Mucosa of descending colon (tissue), 3 donors: ENCODE results near the gene MYH16. TPM values are rescaled to one million over a fixed set of nuclear protein-coding genes. Genes with fewer than 3 reads are reported as not detected.
"Not testable (repeated sequence)": the region's sequence is repeated elsewhere in the genome, so short reads cannot be mapped to it uniquely, and the experiment has no call there.

ENCODE experiments used
- ATAC-seq: fragments of 200-7000 bp; cut with Tn5 transposase; one replicate; pipeline ENCODE4 v1.9.1; 2020; ENCODE audit warnings: mild to moderate bottlenecking, moderate library complexity
- DNase-seq, 3 donors: peaks; one replicate each; pipeline ENCODE4 v3.0.0-alpha.2; 2020
- H3K36me3 ChIP-seq: fragments of 200-600 bp; one replicate; pipeline ENCODE4 v1.8.0; 2021; ENCODE audit warnings: low read depth, mild to moderate bottlenecking
- H3K4me1 ChIP-seq: fragments of 200-600 bp; one replicate; pipeline ENCODE4 v1.8.0; 2021; ENCODE audit warnings: low read depth, mild to moderate bottlenecking
- H3K4me3 ChIP-seq: fragments of 200-600 bp; one replicate; pipeline ENCODE4 v1.8.0; 2021; ENCODE audit warnings: mild to moderate bottlenecking
- H3K9me3 ChIP-seq: fragments of 200-600 bp; one replicate; pipeline ENCODE4 v1.8.0; 2021; ENCODE audit warnings: mild to moderate bottlenecking
- CTCF ChIP-seq: fragments of 200-600 bp; IDR thresholded peaks from one replicate; pipeline ENCODE4 v1.8.0; 2022; ENCODE audit warnings: antibody characterized with exemption, mild to moderate bottlenecking
- intact Hi-C, 2 donors: fragments of 100-400 bp; cut with DNase I in 1 of 2; cut with micrococcal nuclease in 1 of 2; formaldehyde crosslinking; loops; one replicate each; pipeline versions ENCODE4 v1.11.0 to v1.11.1; 2022; cut with DNase I, micrococcal nuclease
- total RNA-seq, 3 donors: library from RNA; stranded (reverse); fragmentation: NEBNext Ultra II Directional in 2 of 3; extraction: Animal tissue kit (Norgen Biotek cat#: 25700) in 2 of 3; gene quantifications; one replicate each; pipeline versions ENCODE4 v1.2.1 to v1.2.4, GENCODE V29; 2021 to 2023
- donor health status: DM: no; HTN: no; CAD: no; lungs with moderate emphysema.
- donor health status: DM: no; HTN: no; CAD: no.
- donor health status: DM: no; HTN: yes; CAD: no.

MYH16 gene
- total RNA-seq, 3 donors from 2014 or later: not detected

DNA sequence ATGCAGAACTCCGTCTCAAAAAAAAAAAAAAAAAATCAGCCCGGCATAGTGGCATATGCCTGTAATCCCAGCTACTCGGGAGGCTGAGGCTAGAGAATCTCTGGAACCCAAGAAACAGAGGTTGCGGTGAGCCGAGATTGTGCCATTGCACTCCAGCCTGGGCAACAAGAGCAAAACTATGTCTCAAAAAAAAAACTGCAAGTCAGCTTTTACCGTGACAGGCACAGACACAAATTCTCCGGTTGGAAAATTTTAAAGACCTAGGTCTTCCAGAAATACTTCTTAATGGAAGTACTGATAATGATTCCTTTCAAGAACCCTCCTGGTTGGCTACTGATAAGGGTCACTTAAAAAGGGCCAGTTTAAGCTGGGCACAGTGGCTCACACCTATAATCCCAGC, 82.5 kb downstream of the MYH16 start:
- H3K36me3 ChIP-seq: peaks cover 15% of the 10 kb centered on the region

DNA sequence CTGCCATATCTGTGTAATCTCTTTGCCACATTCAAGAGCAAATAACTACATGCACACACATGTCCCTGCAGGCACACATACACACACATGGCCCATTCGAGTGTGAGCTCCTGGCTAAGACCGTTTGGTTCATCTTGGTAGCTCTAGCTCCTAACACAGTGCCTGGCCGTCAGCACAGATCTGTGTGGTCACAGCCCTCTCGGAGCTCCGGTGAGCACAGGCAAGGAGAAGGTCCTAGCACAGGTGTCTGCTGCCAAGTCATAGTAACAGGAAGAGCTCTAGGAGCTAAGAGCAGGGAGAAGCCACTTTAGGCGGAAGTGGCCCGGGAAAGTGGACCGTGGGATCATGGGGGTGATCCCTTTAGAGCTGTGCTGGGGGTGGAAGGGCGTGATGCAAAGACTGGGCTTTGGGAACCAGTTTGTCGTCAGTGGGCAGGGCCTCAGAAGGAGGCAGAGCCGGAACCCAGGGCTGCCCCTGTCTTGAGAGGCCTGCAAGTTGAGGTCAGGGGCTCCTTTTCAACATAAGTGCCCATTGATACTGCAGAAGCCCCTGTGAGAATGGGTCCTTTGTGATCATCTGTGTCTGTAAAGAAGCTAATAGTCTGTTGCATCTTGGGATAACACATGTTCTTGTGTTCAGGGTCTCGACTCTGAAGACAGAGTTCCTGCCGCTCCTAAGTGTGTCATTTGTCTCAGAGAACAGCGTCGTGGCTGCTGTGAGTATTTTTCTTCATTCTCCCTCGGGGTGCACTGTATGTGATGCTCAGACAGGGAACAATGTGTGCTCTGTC, 85.3 kb downstream of the MYH16 start:
- Histone ChIP-seq H3K4me1 (no peaks in the 10 kb centered on the region), H3K36me3 (peaks cover 18% of the 10 kb centered on the region), H3K9me3 (no peaks in the 10 kb centered on the region), H3K4me3 (no peak overlapping the region)
- ATAC-seq (no peak), DNase-seq (no peak)
- no peak for TF ChIP-seq CTCF
- intact Hi-C loops: no loop called here

More for the DNA sequence above, 82.5 kb downstream of the MYH16 start:
- intact Hi-C loops: no loop called here
- DNase-seq (no peak), ATAC-seq (no peak)
- H3K9me3 ChIP-seq: no peaks in the 10 kb centered on the region
- H3K4me3 ChIP-seq: no peak overlapping the region
- no peak for TF ChIP-seq CTCF
- H3K4me1 ChIP-seq: no peaks in the 10 kb centered on the region

DNA sequence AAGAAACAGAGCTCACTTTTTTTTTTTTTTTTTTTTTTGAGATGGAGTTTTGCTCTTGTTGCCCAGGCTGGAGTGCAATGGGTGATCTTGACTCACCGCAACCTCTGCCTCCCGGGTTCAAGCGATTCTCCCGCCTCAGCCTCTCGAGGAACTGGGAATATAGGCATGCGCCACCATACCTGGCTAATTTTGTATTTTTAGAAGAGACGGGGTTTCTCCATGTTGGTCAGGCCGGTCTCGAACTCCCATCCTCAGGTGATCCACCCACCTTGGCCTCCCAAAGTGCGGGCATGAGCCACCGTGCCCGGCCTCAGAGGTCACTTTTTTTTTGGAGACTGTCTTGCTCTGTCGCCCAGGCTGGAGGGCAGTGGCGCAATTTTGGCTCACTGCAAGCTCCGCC, 85.9 kb downstream of the MYH16 start:
- DNase-seq, H3K4me3 ChIP-seq, ATAC-seq, intact Hi-C loops, H3K9me3 ChIP-seq, H3K4me1 ChIP-seq: not testable (repeated sequence)
- peaks cover 18% of the 10 kb centered on the region for H3K36me3 ChIP-seq

GRCh38 chr7:99359465-99360154, 87.0 kb downstream of the MYH16 start:
- Histone ChIP-seq H3K4me3 (no peak overlapping the region), H3K36me3 (peaks cover 22% of the 10 kb centered on the region), H3K9me3 (no peaks in the 10 kb centered on the region), H3K4me1 (no peaks in the 10 kb centered on the region)
- ATAC-seq: no peak
- TF ChIP-seq CTCF: no peak
- DNase-seq: no peak
- intact Hi-C loops: loop anchor here (5.0 kb wide), 1 partner anchor 58 kb away; no protein-coding TSS in a partner anchor

Other genes starting within 250 kb of the MYH16 start
- gene SMURF1, start 128.7 kb upstream of the MYH16 start, total RNA-seq: 10 to 100 TPM; 28.4 to 36.0 (median 31.2) TPM
- gene KPNA7, start 64.7 kb upstream of the MYH16 start, total RNA-seq: under 1 TPM; 0.16 to 0.43 (median 0.32) TPM
- 100 to 1,000 TPM; 142 to 158 (median 157) TPM for gene ARPC1A, start 53.1 kb downstream of the MYH16 start, total RNA-seq
- gene ARPC1B, start 101.9 kb downstream of the MYH16 start, total RNA-seq: 100 to 1,000 TPM; 107 to 153 (median 119) TPM
- 10 to 100 TPM; 72.8 to 90.9 (median 90.7) TPM for gene PDAP1, start 135.8 kb downstream of the MYH16 start, total RNA-seq
- 10 to 100 TPM; 67.3 to 79.5 (median 76.7) TPM for gene BUD31, start 136.1 kb downstream of the MYH16 start, total RNA-seq
- 1 to 10 TPM; 4.3 to 9.9 (median 6.6) TPM for gene PTCD1, start 166.0 kb downstream of the MYH16 start, total RNA-seq
- gene CPSF4, start 166.1 kb downstream of the MYH16 start, total RNA-seq: 10 to 100 TPM; 23.2 to 33.5 (median 24.8) TPM
- 100 to 1,000 TPM; 229 to 341 (median 331) TPM for gene ATP5MF, start 193.3 kb downstream of the MYH16 start, total RNA-seq
- 10 to 100 TPM; 12.3 to 25.4 (median 23.4) TPM for gene ZNF789, start 200.1 kb downstream of the MYH16 start, total RNA-seq
- 10 to 100 TPM; 30.5 to 43.9 (median 36.5) TPM for gene ZNF394, start 227.4 kb downstream of the MYH16 start, total RNA-seq
- 1 to 10 TPM; 5.9 to 10.0 (median 6.4) TPM for gene ZKSCAN5, start 231.8 kb downstream of the MYH16 start, total RNA-seq